Activated CD4-positive, alpha-beta T cell treated with anti-CD3 and anti-CD28 coated beads, Interleukin-2, amount 50 U/mL, for 4 hours (primary cell): ENCODE measurements around the gene RREB1.
"Not testable (repeated sequence)": the region's sequence is repeated elsewhere in the genome, so short reads cannot be mapped to it uniquely, and the experiment has no call there.

Experiments used
- DNase-seq, 2 experiments: peaks; one replicate each; pipeline ENCODE4 v3.0.0-alpha.2; 2020

The RREB1 gene

GRCh38 chr6:7249946-7250643, 142.3 kb downstream of the RREB1 start:
- DNase-seq = no peak

GRCh38 chr6:7250812-7251211, 143.1 kb downstream of the RREB1 start:
- no peak for DNase-seq

GRCh38 chr6:7251646-7252260, 144.0 kb downstream of the RREB1 start:
- DNase-seq = no peak

GRCh38 chr6:7252390-7252789, 144.6 kb downstream of the RREB1 start:
- DNase-seq = no peak

- no peak for DNase-seq
Measured at GRCh38 chr6:7254980-7255835, 147.4 kb downstream of the RREB1 start.

- DNase-seq = no peak
Measured at GRCh38 chr6:7255918-7256317, 148.2 kb downstream of the RREB1 start.

- no peak for DNase-seq
Measured at GRCh38 chr6:7256785-7257184, 149.0 kb downstream of the RREB1 start.

GRCh38 chr6:7257521-7258230, 149.9 kb downstream of the RREB1 start:
- no peak for DNase-seq

- DNase-seq = no peak
Measured at GRCh38 chr6:7258231-7258763, 150.5 kb downstream of the RREB1 start.

- no peak for DNase-seq
Measured at GRCh38 chr6:7260291-7261031, 152.7 kb downstream of the RREB1 start.

GRCh38 chr6:7261032-7261841, 153.5 kb downstream of the RREB1 start:
- DNase-seq = peak; percentile 26 to 29

- DNase-seq = no peak
Measured at GRCh38 chr6:7261852-7262461, 154.2 kb downstream of the RREB1 start.

GRCh38 chr6:7262746-7263518, 155.2 kb downstream of the RREB1 start:
- DNase-seq = no peak

GRCh38 chr6:7263519-7263805, 155.7 kb downstream of the RREB1 start:
- not testable (repeated sequence) for DNase-seq

GRCh38 chr6:7264041-7264440, 156.3 kb downstream of the RREB1 start:
- no peak for DNase-seq

GRCh38 chr6:7264686-7265384, 157.1 kb downstream of the RREB1 start:
- no peak for DNase-seq

- DNase-seq = not testable (repeated sequence)
Measured at GRCh38 chr6:7265385-7265726, 157.6 kb downstream of the RREB1 start.

GRCh38 chr6:7267071-7267465, 159.3 kb downstream of the RREB1 start:
- DNase-seq = no peak

GRCh38 chr6:7267466-7268091, 159.8 kb downstream of the RREB1 start:
- no peak for DNase-seq
